ENCODE measurements around the gene SFT2D1.

The SFT2D1 gene

DNA sequence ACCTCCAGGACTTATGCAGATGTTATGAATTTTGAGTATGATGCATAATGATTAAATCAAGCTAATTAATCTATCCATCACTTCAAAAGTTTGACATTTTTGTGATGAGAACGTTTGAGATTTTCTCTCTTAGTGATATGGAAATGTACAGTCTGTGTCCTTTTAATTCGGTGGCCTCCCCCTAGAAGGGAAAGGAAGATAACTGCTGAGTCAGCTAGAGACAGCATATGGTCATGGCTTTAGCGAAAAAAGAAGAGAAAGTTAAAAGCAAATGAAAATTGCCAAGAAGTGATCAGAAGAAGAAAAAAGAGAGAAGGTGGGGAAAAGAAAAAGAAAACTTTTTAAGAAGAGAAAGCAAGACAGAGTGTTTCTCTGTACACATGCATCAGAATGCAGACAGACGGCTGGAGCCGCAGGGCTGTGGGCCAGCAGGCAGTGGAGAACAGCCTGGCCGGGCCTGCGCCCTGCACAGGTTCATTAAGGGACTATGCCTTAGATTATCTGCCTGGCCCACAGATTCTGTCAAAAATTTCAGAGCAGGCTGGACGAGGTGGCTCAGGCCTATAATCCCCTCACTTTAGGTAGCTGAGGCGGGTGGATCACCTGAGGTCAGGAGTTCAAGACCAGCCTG lies 41.9 kb downstream of the SFT2D1 start:
- Histone ChIP-seq H3K9ac (ENCODE audit: low read length) (no peak overlapping the region), H2AFZ (ENCODE audit: low read depth, low read length, severe bottlenecking) (no peak overlapping the region), H3K36me3 (ENCODE audit: low read length) (no peaks in the 10 kb centered on the region), H3K27me3 (ENCODE audit: low read length) (no peaks in the 10 kb centered on the region), H3K79me2 (ENCODE audit: insufficient read depth, low read length) (no peaks in the 10 kb centered on the region), H3K4me3 (ENCODE audit: insufficient read depth, low read length, poor library complexity, severe bottlenecking) (no peak overlapping the region), H3F3A (ENCODE audit: insufficient read depth) (no peaks in the 10 kb centered on the region), H4K20me1 (ENCODE audit: low read depth, low read length) (no peaks in the 10 kb centered on the region), H3K27ac (ENCODE audit: low read depth, low read length) (no peak overlapping the region), H3K4me2 (ENCODE audit: low read depth, low read length, poor library complexity, severe bottlenecking) (no peak overlapping the region), H3K9me3 (ENCODE audit: insufficient read depth, low read length) (no peaks in the 10 kb centered on the region), H3K9me2 (replicated peaks; ENCODE audit: insufficient read depth, low read length) (no peaks in the 10 kb centered on the region)
- no peak for TF ChIP-seq EZH2phosphoT487 (conservative IDR thresholded peaks at IDR 0.05; ENCODE audit: low read length)
- TF ChIP-seq CTCF (IDR thresholded peaks at IDR 0.05; ENCODE audit: insufficient read depth, low read length, poor library complexity, severe bottlenecking) = no peak

DNA sequence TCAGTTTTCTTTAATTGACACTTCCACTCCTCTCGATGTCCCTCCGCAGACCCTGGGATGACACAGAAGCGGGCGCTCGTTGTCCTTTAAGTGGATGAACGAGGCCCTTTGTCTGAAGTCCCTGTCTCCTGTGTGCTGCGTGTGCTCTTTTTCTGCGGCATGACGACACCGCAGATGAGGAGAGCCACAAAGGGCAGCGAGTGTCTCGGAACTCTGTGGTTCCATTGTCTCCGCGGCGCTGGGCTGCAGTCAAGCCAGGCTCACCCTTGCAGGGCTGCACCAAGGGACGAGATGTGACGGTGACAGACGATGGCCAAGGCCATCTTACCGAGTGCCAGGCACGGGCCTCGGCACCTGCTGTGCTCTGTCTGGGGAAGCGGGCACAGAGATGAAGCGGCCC lies 44.7 kb downstream of the SFT2D1 start:
- Histone ChIP-seq H3K4me2 (ENCODE audit: low read depth, low read length, poor library complexity, severe bottlenecking) (no peak overlapping the region), H3K4me3 (ENCODE audit: insufficient read depth, low read length, poor library complexity, severe bottlenecking) (no peak overlapping the region), H3K9me2 (replicated peaks; ENCODE audit: insufficient read depth, low read length) (no peaks in the 10 kb centered on the region), H3K9ac (ENCODE audit: low read length) (no peak overlapping the region), H3K27ac (ENCODE audit: low read depth, low read length) (no peak overlapping the region), H3F3A (ENCODE audit: insufficient read depth) (no peaks in the 10 kb centered on the region), H3K79me2 (ENCODE audit: insufficient read depth, low read length) (no peaks in the 10 kb centered on the region), H2AFZ (ENCODE audit: low read depth, low read length, severe bottlenecking) (no peak overlapping the region), H4K20me1 (ENCODE audit: low read depth, low read length) (no peaks in the 10 kb centered on the region), H3K36me3 (ENCODE audit: low read length) (no peaks in the 10 kb centered on the region), H3K27me3 (ENCODE audit: low read length) (no peaks in the 10 kb centered on the region), H3K9me3 (ENCODE audit: insufficient read depth, low read length) (no peaks in the 10 kb centered on the region)
- TF ChIP-seq EZH2phosphoT487 (conservative IDR thresholded peaks at IDR 0.05; ENCODE audit: low read length) = no peak

DNA sequence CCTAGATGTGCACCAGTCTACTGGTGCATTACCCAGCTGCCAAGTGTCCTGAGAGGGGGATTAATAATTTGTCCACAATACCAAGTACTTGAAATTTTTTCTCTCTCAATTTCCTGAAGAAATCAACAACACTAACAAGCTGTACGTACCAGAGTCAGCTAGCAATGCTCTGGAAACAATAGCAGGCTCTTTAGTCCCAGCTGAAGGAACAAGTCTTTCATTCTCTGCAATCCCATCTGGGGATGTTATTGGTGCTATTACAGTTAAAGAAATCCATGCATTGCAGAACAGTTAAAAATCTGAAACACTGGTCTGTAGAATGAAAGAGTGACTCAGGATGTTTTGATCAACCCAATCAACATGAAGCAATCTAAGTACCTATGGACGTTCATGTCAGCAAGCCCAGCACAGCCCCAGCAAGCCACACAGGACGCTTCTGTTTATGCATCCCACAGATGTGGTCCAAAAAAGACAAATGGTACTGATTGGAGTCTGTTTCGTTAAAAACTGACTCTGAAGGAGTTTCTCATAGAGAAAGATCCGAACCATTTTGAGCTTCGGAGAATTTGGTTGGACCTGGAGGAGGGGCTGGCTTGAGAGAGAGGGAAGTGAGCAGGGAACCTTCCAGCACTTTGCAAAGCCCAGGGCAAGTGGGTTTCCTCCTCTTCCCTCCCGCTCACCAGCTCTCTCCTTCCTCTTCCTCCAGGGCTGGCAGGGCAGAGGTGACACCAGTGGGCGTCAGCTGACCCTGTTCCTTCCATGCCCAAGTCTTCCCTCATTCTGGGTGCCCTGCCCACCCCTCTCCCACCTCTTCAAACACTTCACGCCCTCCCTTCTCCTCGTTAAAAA lies 46.1 kb downstream of the SFT2D1 start:
- no peak overlapping the region for H3K4me3 ChIP-seq (ENCODE audit: insufficient read depth, low read length, poor library complexity, severe bottlenecking)
- no peak overlapping the region for H2AFZ ChIP-seq (ENCODE audit: low read depth, low read length, severe bottlenecking)
- TF ChIP-seq CTCF (IDR thresholded peaks at IDR 0.05; ENCODE audit: insufficient read depth, low read length, poor library complexity, severe bottlenecking) (no peak), EZH2phosphoT487 (conservative IDR thresholded peaks at IDR 0.05; ENCODE audit: low read length) (no peak)
- no peak overlapping the region for H3K4me2 ChIP-seq (ENCODE audit: low read depth, low read length, poor library complexity, severe bottlenecking)
- no peaks in the 10 kb centered on the region for H3F3A ChIP-seq (ENCODE audit: insufficient read depth)
- no peaks in the 10 kb centered on the region for H3K9me3 ChIP-seq (ENCODE audit: insufficient read depth, low read length)
- no peaks in the 10 kb centered on the region for H3K79me2 ChIP-seq (ENCODE audit: insufficient read depth, low read length)
- H3K36me3 ChIP-seq (ENCODE audit: low read length) = no peaks in the 10 kb centered on the region
- H4K20me1 ChIP-seq (ENCODE audit: low read depth, low read length) = no peaks in the 10 kb centered on the region
- no peak overlapping the region for H3K27ac ChIP-seq (ENCODE audit: low read depth, low read length)
- H3K9ac ChIP-seq (ENCODE audit: low read length) = no peak overlapping the region
- no peaks in the 10 kb centered on the region for H3K9me2 ChIP-seq (replicated peaks; ENCODE audit: insufficient read depth, low read length)
- no peaks in the 10 kb centered on the region for H3K27me3 ChIP-seq (ENCODE audit: low read length)
